SK-N-SH (cell line): ENCODE data around the gene MPZL1. TPM values are rescaled to one million over a fixed set of nuclear protein-coding genes. Genes with fewer than 3 reads are reported as not detected.

Experiments used
- CTCF ChIA-PET: fragments of 300-600, 350-600 bp; formaldehyde crosslinking; extraction: SDS; loops from one replicate; lab custom pipeline; 2021; lab: Yijun Ruan, JAX
- POLR2A ChIA-PET: fragments of 350-600 bp; sonication (Branson Sonifier 250); formaldehyde crosslinking; extraction: SDS; loops from one replicate; lab custom pipeline; 2020; ENCODE audit warnings: antibody characterized with exemption, inconsistent platforms; lab: Yijun Ruan, JAX
- DNase-seq: peaks from one replicate; pipeline ENCODE4 v3.0.0; 2012
- H2AFZ ChIP-seq: fragments of 200-600 bp; sonication (generic); 2 replicates; pipeline ENCODE4 v1.8.1; 2016; ENCODE audit warnings: antibody characterized with exemption, mild to moderate bottlenecking, low read depth
- H3F3A ChIP-seq: fragments of 200-600 bp; sonication (generic); replicated peaks from 2 replicates; pipeline ENCODE3; 2016; ENCODE audit warnings: antibody characterized with exemption, mild to moderate bottlenecking; ENCODE audit not compliant: insufficient read depth
- H3K27ac ChIP-seq, 2 experiments: fragments of 200-500 bp in 1 of 2; fragments of 200-600 bp in 1 of 2; sonication (Bioruptor generic) in 1 of 2; sonication (generic), shearing (Covaris generic) in 1 of 2; 2 replicates each; pipeline versions ENCODE4 v1.5.1 to v1.6.1; 2014 to 2016; ENCODE audit warnings: low read depth in 2 of 2, inconsistent platforms in 1 of 2, low read length in 1 of 2, mild to moderate bottlenecking in 1 of 2, mixed read lengths in 1 of 2
- H3K27me3 ChIP-seq: fragments of 200-600 bp; sonication (generic), shearing (Covaris generic); 2 replicates; pipeline ENCODE4 v1.6.1; 2016; ENCODE audit warnings: mixed run types; ENCODE audit not compliant: insufficient read depth
- H3K36me3 ChIP-seq, 2 experiments: fragments of 200-500 bp in 1 of 2; fragments of 200-600 bp in 1 of 2; sonication (Bioruptor generic) in 1 of 2; sonication (generic) in 1 of 2; replicated peaks in 1 of 2; 2 replicates each; pipeline versions ENCODE3 to v1.5.1; 2014 to 2016; ENCODE audit warnings: low read length in 1 of 2, mild to moderate bottlenecking in 1 of 2; ENCODE audit not compliant: insufficient read depth in 2 of 2, control insufficient read depth in 1 of 2
- H3K4me1 ChIP-seq, 2 experiments: fragments of 200-500 bp in 1 of 2; fragments of 200-600 bp in 1 of 2; sonication (Bioruptor generic) in 1 of 2; sonication (generic), shearing (Covaris generic) in 1 of 2; 2 replicates each; pipeline versions ENCODE4 v1.5.1 to v1.6.1; 2014 to 2016; ENCODE audit warnings: low read depth in 1 of 2, low read length in 1 of 2, mixed run types in 1 of 2; ENCODE audit not compliant: insufficient read depth in 2 of 2, control insufficient read depth in 1 of 2
- H3K4me2 ChIP-seq: fragments of 200-600 bp; sonication (generic), shearing (Covaris generic); 2 replicates; pipeline ENCODE4 v1.6.1; 2017; ENCODE audit warnings: mixed run types
- H3K4me3 ChIP-seq, 2 experiments: fragments of 200-500 bp in 1 of 2; fragments of 200-600 bp in 1 of 2; sonication (Bioruptor generic) in 1 of 2; sonication (generic), shearing (Covaris generic) in 1 of 2; 2 replicates each; pipeline versions ENCODE4 v1.5.1 to v1.8.1; 2014 to 2016; ENCODE audit warnings: low read depth in 2 of 2, inconsistent platforms in 1 of 2, low read length in 1 of 2, mild to moderate bottlenecking in 1 of 2, mixed read lengths in 1 of 2, moderate library complexity in 1 of 2
- H3K79me2 ChIP-seq: fragments of 200-600 bp; sonication (generic); 2 replicates; pipeline ENCODE4 v1.8.1; 2017; ENCODE audit warnings: mild to moderate bottlenecking; ENCODE audit not compliant: insufficient read depth
- H3K9ac ChIP-seq: fragments of 200-600 bp; sonication (generic); 2 replicates; pipeline ENCODE4 v1.6.1; 2017; ENCODE audit warnings: mixed run types
- H3K9me2 ChIP-seq: fragments of 200-600 bp; sonication (generic); 2 replicates; pipeline ENCODE4 v1.6.1; 2017; ENCODE audit warnings: mixed run types
- H3K9me3 ChIP-seq: fragments of 200-600 bp; sonication (generic); 2 replicates; pipeline ENCODE4 v1.6.1; 2017; ENCODE audit warnings: mixed run types, mild to moderate bottlenecking, moderate library complexity
- H4K20me1 ChIP-seq: fragments of 200-600 bp; sonication (generic); 2 replicates; pipeline ENCODE4 v1.6.1; 2017; ENCODE audit warnings: mild to moderate bottlenecking, mixed run types; ENCODE audit not compliant: insufficient read depth
- CHD2 ChIP-seq: fragments of 150-350 bp; IDR thresholded peaks from 2 replicates; pipeline ENCODE4 v1.6.1; 2018; ENCODE audit warnings: low read length; ENCODE audit not compliant: partially characterized antibody
- ELF1 ChIP-seq: IDR thresholded peaks from 2 replicates; pipeline ENCODE4 v1.4.0; 2012
- EP300 ChIP-seq, 2 experiments: IDR thresholded peaks; 2 replicates each; pipeline versions ENCODE4 v1.4.0 to v1.6.1; 2012; ENCODE audit warnings: borderline replicate concordance in 1 of 2, low read depth in 1 of 2, low read length in 1 of 2
- MEF2A ChIP-seq: IDR thresholded peaks from 2 replicates; pipeline ENCODE4 v1.4.0; 2012; ENCODE audit warnings: low read depth, borderline replicate concordance
- MXI1 ChIP-seq: IDR thresholded peaks from 2 replicates; pipeline ENCODE4 v1.6.1; 2012; ENCODE audit warnings: mild to moderate bottlenecking, low read depth, low read length, improper control_type of control experiment
- NFIC ChIP-seq: IDR thresholded peaks from 2 replicates; pipeline ENCODE4 v1.4.0; 2012; ENCODE audit warnings: borderline replicate concordance
- POLR2AphosphoS5 ChIP-seq: IDR thresholded peaks from 2 replicates; pipeline ENCODE4 v1.6.1; 2012; ENCODE audit warnings: low read depth, low read length
- RFX5 ChIP-seq: IDR thresholded peaks from 2 replicates; pipeline ENCODE4 v1.6.1; 2012; ENCODE audit warnings: mild to moderate bottlenecking, improper control_type of control experiment, low read length
- TAF1 ChIP-seq: IDR thresholded peaks from 2 replicates; pipeline ENCODE4 v1.6.1; 2012; ENCODE audit warnings: low read depth, mild to moderate bottlenecking, low read length, moderate library complexity, borderline replicate concordance
- TCF12 ChIP-seq: IDR thresholded peaks from 2 replicates; pipeline ENCODE4 v1.4.0; 2012
- WGBS: methylation state at CpG from one replicate; pipeline ENCODE4 v1.1.6; 2017; ENCODE audit warnings: low lambda C conversion rate; 5-methylcytosine and 5-hydroxymethylcytosine counted together
- polyA plus RNA-seq, 3 experiments: library from polyadenylated mRNA; depleted of rRNA; stranded (reverse); fragments of >200 nt; gene quantifications; 2 replicates each; pipeline ENCODE4 v1.2.3, GENCODE V29; 2012
- TF ChIP-seq, protein P1 (sequence below): fragments of 150-350 bp; IDR thresholded peaks from 2 replicates; pipeline ENCODE4 v1.6.1; 2017; ENCODE audit warnings: antibody characterized with exemption, low read length, low read depth, borderline replicate concordance
- TF ChIP-seq, protein P2 (sequence below): IDR thresholded peaks from 2 replicates; pipeline ENCODE4 v1.6.1; 2012; ENCODE audit warnings: mild to moderate bottlenecking, low read depth, low read length, moderate library complexity
- TF ChIP-seq, protein P3 (sequence below): IDR thresholded peaks from 2 replicates; pipeline ENCODE4; 2012

Gene MPZL1
- polyA plus RNA-seq, 1 of the 3 experiments (the other 2 are of a cell fraction) = 27.3 TPM

DNA sequence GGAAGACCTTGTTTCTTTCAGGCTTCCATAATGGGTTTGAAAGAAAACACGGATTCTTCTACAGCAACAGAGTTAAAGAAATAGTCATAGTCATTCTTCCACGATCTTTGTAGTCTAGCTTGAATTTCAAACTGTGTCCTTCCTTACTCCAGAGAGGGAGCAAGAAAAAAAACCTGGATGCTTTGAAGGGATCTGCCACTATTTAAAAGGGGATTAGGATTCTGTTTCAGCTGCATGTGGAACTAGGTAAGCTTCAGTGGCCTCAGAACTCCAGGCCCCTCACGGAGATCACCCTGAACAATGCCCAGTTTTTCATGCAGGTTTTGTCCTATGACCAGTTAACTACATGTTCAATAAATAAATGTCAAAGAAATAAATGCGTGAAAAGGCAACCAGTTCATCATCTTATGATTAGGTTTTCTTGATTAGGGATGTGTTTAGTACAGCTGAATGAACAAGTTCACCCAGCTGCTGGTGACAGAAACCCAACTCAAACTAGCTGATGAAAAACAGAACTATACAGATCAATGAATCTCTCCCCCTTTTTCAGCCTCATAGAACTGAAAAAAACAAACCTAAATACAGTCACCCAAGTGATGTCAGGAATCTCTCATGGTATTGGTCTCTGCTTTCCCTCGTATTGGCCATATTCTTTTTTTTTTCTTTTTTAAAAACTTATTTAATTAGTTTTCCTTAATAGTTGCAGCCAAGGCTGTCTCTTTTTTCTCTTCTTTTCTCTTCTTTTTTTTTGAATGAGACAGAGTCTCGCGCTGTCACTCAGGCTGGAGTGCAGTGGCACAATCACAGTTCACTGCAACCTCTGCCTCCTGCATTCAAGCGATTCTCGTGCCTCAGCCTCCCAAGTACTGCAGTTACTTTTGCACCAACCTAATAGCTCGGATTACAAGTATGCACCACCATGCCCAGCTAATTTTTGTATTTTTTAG lies 14.6 kb upstream of the MPZL1 start:
- POLR2A ChIA-PET = no interaction called here

More for the DNA sequence above, 14.6 kb upstream of the MPZL1 start:
- Histone ChIP-seq H3K9ac (no peak overlapping the region), H3K4me2 (no peak overlapping the region), H3K9me3 (no peaks in the 10 kb centered on the region), H3K9me2 (no peaks in the 10 kb centered on the region), H4K20me1 (no peaks in the 10 kb centered on the region)
- WGBS = 73% methylated on average over 10 of the region's 10 CpGs
- no peak for TF ChIP-seq TCF12
- TF ChIP-seq MXI1 = no peak
- TF ChIP-seq, protein P1, sequence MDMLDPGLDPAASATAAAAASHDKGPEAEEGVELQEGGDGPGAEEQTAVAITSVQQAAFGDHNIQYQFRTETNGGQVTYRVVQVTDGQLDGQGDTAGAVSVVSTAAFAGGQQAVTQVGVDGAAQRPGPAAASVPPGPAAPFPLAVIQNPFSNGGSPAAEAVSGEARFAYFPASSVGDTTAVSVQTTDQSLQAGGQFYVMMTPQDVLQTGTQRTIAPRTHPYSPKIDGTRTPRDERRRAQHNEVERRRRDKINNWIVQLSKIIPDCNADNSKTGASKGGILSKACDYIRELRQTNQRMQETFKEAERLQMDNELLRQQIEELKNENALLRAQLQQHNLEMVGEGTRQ = no peak
- TF ChIP-seq POLR2AphosphoS5 = no peak
- TF ChIP-seq EP300 (IDR thresholded peaks at IDR 0.05; ENCODE audit: borderline replicate concordance in 1 of 2, low read depth in 1 of 2, low read length in 1 of 2) = no peak
- TF ChIP-seq ELF1 = no peak
- TF ChIP-seq TAF1 = no peak
- no peak for TF ChIP-seq CHD2
- TF ChIP-seq, protein P2, sequence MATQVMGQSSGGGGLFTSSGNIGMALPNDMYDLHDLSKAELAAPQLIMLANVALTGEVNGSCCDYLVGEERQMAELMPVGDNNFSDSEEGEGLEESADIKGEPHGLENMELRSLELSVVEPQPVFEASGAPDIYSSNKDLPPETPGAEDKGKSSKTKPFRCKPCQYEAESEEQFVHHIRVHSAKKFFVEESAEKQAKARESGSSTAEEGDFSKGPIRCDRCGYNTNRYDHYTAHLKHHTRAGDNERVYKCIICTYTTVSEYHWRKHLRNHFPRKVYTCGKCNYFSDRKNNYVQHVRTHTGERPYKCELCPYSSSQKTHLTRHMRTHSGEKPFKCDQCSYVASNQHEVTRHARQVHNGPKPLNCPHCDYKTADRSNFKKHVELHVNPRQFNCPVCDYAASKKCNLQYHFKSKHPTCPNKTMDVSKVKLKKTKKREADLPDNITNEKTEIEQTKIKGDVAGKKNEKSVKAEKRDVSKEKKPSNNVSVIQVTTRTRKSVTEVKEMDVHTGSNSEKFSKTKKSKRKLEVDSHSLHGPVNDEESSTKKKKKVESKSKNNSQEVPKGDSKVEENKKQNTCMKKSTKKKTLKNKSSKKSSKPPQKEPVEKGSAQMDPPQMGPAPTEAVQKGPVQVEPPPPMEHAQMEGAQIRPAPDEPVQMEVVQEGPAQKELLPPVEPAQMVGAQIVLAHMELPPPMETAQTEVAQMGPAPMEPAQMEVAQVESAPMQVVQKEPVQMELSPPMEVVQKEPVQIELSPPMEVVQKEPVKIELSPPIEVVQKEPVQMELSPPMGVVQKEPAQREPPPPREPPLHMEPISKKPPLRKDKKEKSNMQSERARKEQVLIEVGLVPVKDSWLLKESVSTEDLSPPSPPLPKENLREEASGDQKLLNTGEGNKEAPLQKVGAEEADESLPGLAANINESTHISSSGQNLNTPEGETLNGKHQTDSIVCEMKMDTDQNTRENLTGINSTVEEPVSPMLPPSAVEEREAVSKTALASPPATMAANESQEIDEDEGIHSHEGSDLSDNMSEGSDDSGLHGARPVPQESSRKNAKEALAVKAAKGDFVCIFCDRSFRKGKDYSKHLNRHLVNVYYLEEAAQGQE = no peak
- TF ChIP-seq NFIC = no peak
- TF ChIP-seq, protein P3, sequence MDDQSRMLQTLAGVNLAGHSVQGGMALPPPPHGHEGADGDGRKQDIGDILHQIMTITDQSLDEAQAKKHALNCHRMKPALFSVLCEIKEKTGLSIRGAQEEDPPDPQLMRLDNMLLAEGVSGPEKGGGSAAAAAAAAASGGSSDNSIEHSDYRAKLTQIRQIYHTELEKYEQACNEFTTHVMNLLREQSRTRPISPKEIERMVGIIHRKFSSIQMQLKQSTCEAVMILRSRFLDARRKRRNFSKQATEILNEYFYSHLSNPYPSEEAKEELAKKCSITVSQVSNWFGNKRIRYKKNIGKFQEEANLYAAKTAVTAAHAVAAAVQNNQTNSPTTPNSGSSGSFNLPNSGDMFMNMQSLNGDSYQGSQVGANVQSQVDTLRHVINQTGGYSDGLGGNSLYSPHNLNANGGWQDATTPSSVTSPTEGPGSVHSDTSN = no peak
- no peak for TF ChIP-seq RFX5
- no peak for TF ChIP-seq MEF2A
- TF ChIP-seq, all 33 proteins: peak for 0
- no peak overlapping the region for H3K27ac ChIP-seq
- no peaks in the 10 kb centered on the region for H3F3A ChIP-seq
- no peak overlapping the region for H2AFZ ChIP-seq
- no peak for DNase-seq
- no peaks in the 10 kb centered on the region for H3K79me2 ChIP-seq
- H3K36me3 ChIP-seq = no peaks in the 10 kb centered on the region
- no peak overlapping the region for H3K4me3 ChIP-seq
- CTCF ChIA-PET = interaction anchor here (1.0 to 4.4 kb wide), 3 partner anchors 19 to 22 kb away, joined by 4 to 22 read pairs (median 14); no protein-coding TSS in a partner anchor
- H3K4me1 ChIP-seq = no peaks in the 10 kb centered on the region
- H3K27me3 ChIP-seq = peaks cover 15% of the 10 kb centered on the region; the same call in 1 of the 2 replicates
